H9 (cell line): ENCODE measurements around the gene GCA. TPM values are rescaled to one million over a fixed set of nuclear protein-coding genes. Genes with fewer than 3 reads are reported as not detected.

ENCODE experiments used
- DNase-seq: peaks from one replicate; pipeline ENCODE4 v3.0.0-alpha.2; 2017
- H2AFZ ChIP-seq: one replicate; pipeline ENCODE4 v1.6.1; 2013; ENCODE audit warnings: mild to moderate bottlenecking, low read length, control low read depth, moderate library complexity
- H2AK5ac ChIP-seq: 2 replicates; pipeline ENCODE4 v1.6.1; 2013; ENCODE audit warnings: low read length, control low read depth, mixed read lengths; ENCODE audit not compliant: insufficient read length
- H2BK120ac ChIP-seq: one replicate; pipeline ENCODE4 v1.6.1; 2013; ENCODE audit warnings: low read depth, mild to moderate bottlenecking, low read length, control low read depth, inconsistent platforms; ENCODE audit not compliant: poor library complexity, severe bottlenecking
- H2BK12ac ChIP-seq: 2 replicates; pipeline ENCODE4 v1.6.1; 2013; ENCODE audit warnings: low read length, control low read depth, mixed read lengths, low read depth; ENCODE audit not compliant: insufficient read length
- H2BK15ac ChIP-seq: 2 replicates; pipeline ENCODE4 v1.6.1; 2013; ENCODE audit warnings: low read depth, low read length, control low read depth
- H2BK20ac ChIP-seq: one replicate; pipeline ENCODE4 v1.6.1; 2013; ENCODE audit warnings: low read depth, mild to moderate bottlenecking, low read length, control low read depth, inconsistent platforms; ENCODE audit not compliant: poor library complexity, severe bottlenecking
- H2BK5ac ChIP-seq: 2 replicates; pipeline ENCODE4 v1.6.1; 2013; ENCODE audit warnings: low read length, control low read depth, mixed read lengths; ENCODE audit not compliant: insufficient read length
- H3K14ac ChIP-seq: 2 replicates; pipeline ENCODE4 v1.6.1; 2013; ENCODE audit warnings: low read length, control low read depth; ENCODE audit not compliant: insufficient read depth
- H3K18ac ChIP-seq: 2 replicates; pipeline ENCODE4 v1.6.1; 2013; ENCODE audit warnings: low read depth, mild to moderate bottlenecking, mixed read lengths, low read length, control low read depth; ENCODE audit not compliant: insufficient read length
- H3K23ac ChIP-seq: 2 replicates; pipeline ENCODE4 v1.6.1; 2013; ENCODE audit warnings: low read length, control low read depth, mixed read lengths, low read depth; ENCODE audit not compliant: insufficient read length
- H3K23me2 ChIP-seq: 2 replicates; pipeline ENCODE4 v1.6.1; 2013; ENCODE audit warnings: low read depth, mild to moderate bottlenecking, mixed read lengths, low read length, control low read depth; ENCODE audit not compliant: insufficient read length, poor library complexity, severe bottlenecking
- H3K27ac ChIP-seq: 2 replicates; pipeline ENCODE4 v1.5.1; 2013; ENCODE audit warnings: low read length, control low read depth, mixed read lengths, low read depth; ENCODE audit not compliant: insufficient read length
- H3K27me3 ChIP-seq: 2 replicates; pipeline ENCODE4 v1.6.1; 2013; ENCODE audit warnings: low read length, control low read depth, inconsistent platforms; ENCODE audit not compliant: insufficient read depth
- H3K4ac ChIP-seq: 2 replicates; pipeline ENCODE4 v1.6.1; 2013; ENCODE audit warnings: low read depth, mild to moderate bottlenecking, control low read depth, inconsistent platforms, low read length, moderate library complexity
- H3K4me1 ChIP-seq: 2 replicates; pipeline ENCODE4 v1.6.1; 2013; ENCODE audit warnings: low read length, control low read depth, inconsistent platforms; ENCODE audit not compliant: insufficient read depth
- H3K4me2 ChIP-seq: 2 replicates; pipeline ENCODE4 v1.6.1; 2013; ENCODE audit warnings: low read length, control low read depth, mixed read lengths; ENCODE audit not compliant: insufficient read length, insufficient read depth
- H3K56ac ChIP-seq: 2 replicates; pipeline ENCODE4 v1.6.1; 2013; ENCODE audit warnings: low read depth, mild to moderate bottlenecking, mixed read lengths, low read length, control low read depth; ENCODE audit not compliant: insufficient read length
- H3K79me1 ChIP-seq: 2 replicates; pipeline ENCODE4 v1.6.1; 2013; ENCODE audit warnings: low read depth, mild to moderate bottlenecking, moderate library complexity, low read length, control low read depth, inconsistent platforms; ENCODE audit not compliant: insufficient read depth, poor library complexity, severe bottlenecking
- H3K79me2 ChIP-seq: 2 replicates; pipeline ENCODE4 v1.6.1; 2013; ENCODE audit warnings: low read length, control low read depth, inconsistent platforms; ENCODE audit not compliant: insufficient read depth
- H3K9ac ChIP-seq: 2 replicates; pipeline ENCODE4 v1.6.1; 2013; ENCODE audit warnings: low read length, control low read depth, mixed read lengths; ENCODE audit not compliant: insufficient read length; ENCODE audit errors: extremely low read depth
- H3K9me3 ChIP-seq: one replicate; pipeline ENCODE4 v1.6.1; 2013; ENCODE audit warnings: low read depth, low read length, inconsistent platforms; ENCODE audit not compliant: control insufficient read depth
- H3T11ph ChIP-seq: one replicate; pipeline ENCODE4 v1.6.1; 2013; ENCODE audit warnings: mild to moderate bottlenecking, low read length, control low read depth, inconsistent platforms
- H4K20me1 ChIP-seq: one replicate; pipeline ENCODE4 v1.6.1; 2013; ENCODE audit not compliant: control insufficient read depth, insufficient read length, insufficient read depth
- H4K5ac ChIP-seq: 2 replicates; pipeline ENCODE4 v1.6.1; 2013; ENCODE audit warnings: low read depth, mild to moderate bottlenecking, mixed read lengths, low read length, control low read depth; ENCODE audit not compliant: insufficient read length
- H4K8ac ChIP-seq: replicated peaks from 2 replicates; pipeline ENCODE4 v1.6.1; 2013; ENCODE audit warnings: low read length, control low read depth, mixed read lengths, low read depth; ENCODE audit not compliant: insufficient read length
- H4K91ac ChIP-seq: 2 replicates; pipeline ENCODE4 v1.6.1; 2013; ENCODE audit warnings: low read depth, mild to moderate bottlenecking, moderate library complexity, mixed read lengths, low read length, control low read depth; ENCODE audit not compliant: insufficient read length
- H3K27ac Mint-ChIP-seq, 3 experiments: 2 replicates in 2 of 3; 3 replicates in 1 of 3; pipeline ENCODE4 v1.8.0; 2020 to 2021; ENCODE audit warnings: mixed read lengths in 3 of 3, mild to moderate bottlenecking in 1 of 3, moderate library complexity in 1 of 3
- H3K27me3 Mint-ChIP-seq: 2 replicates; pipeline ENCODE4 v1.8.0; 2021; ENCODE audit warnings: low read depth, mild to moderate bottlenecking, moderate library complexity, mixed read lengths
- H3K36me3 Mint-ChIP-seq, 3 experiments: 2 replicates in 2 of 3; 3 replicates in 1 of 3; pipeline ENCODE4 v1.8.0; 2020 to 2021; ENCODE audit warnings: low read depth in 3 of 3, mixed read lengths in 3 of 3; ENCODE audit not compliant: insufficient read depth in 1 of 3
- H3K4me1 Mint-ChIP-seq, 2 experiments: 2 replicates each; pipeline ENCODE4 v1.8.0; 2020; ENCODE audit warnings: mixed read lengths in 2 of 2
- H3K4me3 Mint-ChIP-seq, 2 experiments: 2 replicates in 1 of 2; 3 replicates in 1 of 2; pipeline ENCODE4 v1.8.0; 2020 to 2021; ENCODE audit warnings: mild to moderate bottlenecking in 2 of 2, mixed read lengths in 2 of 2, moderate library complexity in 1 of 2
- H3K9me3 Mint-ChIP-seq, 2 experiments: 2 replicates in 1 of 2; 3 replicates in 1 of 2; pipeline ENCODE4 v1.8.0; 2020; ENCODE audit warnings: mild to moderate bottlenecking in 2 of 2, mixed read lengths in 2 of 2, moderate library complexity in 1 of 2
- WGBS: extraction: QIAGEN DNeasy Blood & Tissue Kit; methylation state at CpG from one replicate; pipeline ENCODE4 v1.1.7; 2013; ENCODE audit warnings: missing lambda C conversion rate, low lambda C conversion rate, mixed read lengths; ENCODE audit not compliant: insufficient read length; ENCODE audit errors: extremely low coverage; 5-methylcytosine and 5-hydroxymethylcytosine counted together
- total RNA-seq: library from RNA; stranded (reverse); gene quantifications from 2 replicates; pipeline ENCODE4 v1.2.1, GENCODE V29; 2021
- TF ChIP-seq, protein P1 (sequence below): fragments of 200-600 bp; sonication (generic); conservative IDR thresholded peaks from 3 replicates; pipeline ENCODE4 v1.8.0; 2021; ENCODE audit warnings: antibody characterized with exemption, mild to moderate bottlenecking

Gene GCA
- total RNA-seq, 1 experiment from 2014 or later: 31.0 TPM

DNA sequence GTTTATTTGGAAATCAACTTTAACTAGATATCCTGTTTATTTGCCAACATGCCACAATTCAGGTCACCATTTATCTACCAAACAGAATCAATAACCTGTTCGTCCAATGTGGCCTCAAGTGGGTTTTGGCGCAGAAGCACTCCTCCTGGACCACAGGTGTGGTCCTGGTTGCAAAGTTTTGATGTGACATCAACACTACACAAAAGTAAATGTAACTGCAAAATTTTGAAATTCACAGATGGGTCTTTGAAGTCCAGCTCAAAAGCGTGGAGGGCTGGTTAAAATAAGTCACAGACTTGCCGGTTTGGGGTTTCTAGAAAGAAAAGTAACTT is 474 bp upstream of the GCA start:
- Histone ChIP-seq H3K23me2 (peaks cover 3% of the 10 kb centered on the region), H3K79me2 (no peaks in the 10 kb centered on the region; the same call in 1 of the 2 replicates), H3K14ac (no peak overlapping the region), H4K20me1 (no peaks in the 10 kb centered on the region), H4K5ac (no peak overlapping the region), H3K4me2 (peak overlapping the region; percentile 37), H3T11ph (no peak overlapping the region), H4K91ac (no peak overlapping the region), H3K27me3 (no peaks in the 10 kb centered on the region), H3K27ac (no peak overlapping the region), H3K9ac (no peak overlapping the region), H2BK5ac (no peak overlapping the region), H3K23ac (no peak overlapping the region), H3K9me3 (no peaks in the 10 kb centered on the region), H3K4me1 (no peaks in the 10 kb centered on the region), H2AFZ (peak overlapping the region; percentile 90), H3K18ac (no peak overlapping the region), H3K4ac (no peak overlapping the region), H2BK120ac (no peak overlapping the region), H2BK20ac (no peak overlapping the region), H3K79me1 (no peaks in the 10 kb centered on the region), H3K56ac (no peak overlapping the region), H2BK15ac (no peak overlapping the region), H2AK5ac (no peak overlapping the region), H2BK12ac (no peak overlapping the region), H4K8ac (no peak overlapping the region)
- TF ChIP-seq, protein P1, sequence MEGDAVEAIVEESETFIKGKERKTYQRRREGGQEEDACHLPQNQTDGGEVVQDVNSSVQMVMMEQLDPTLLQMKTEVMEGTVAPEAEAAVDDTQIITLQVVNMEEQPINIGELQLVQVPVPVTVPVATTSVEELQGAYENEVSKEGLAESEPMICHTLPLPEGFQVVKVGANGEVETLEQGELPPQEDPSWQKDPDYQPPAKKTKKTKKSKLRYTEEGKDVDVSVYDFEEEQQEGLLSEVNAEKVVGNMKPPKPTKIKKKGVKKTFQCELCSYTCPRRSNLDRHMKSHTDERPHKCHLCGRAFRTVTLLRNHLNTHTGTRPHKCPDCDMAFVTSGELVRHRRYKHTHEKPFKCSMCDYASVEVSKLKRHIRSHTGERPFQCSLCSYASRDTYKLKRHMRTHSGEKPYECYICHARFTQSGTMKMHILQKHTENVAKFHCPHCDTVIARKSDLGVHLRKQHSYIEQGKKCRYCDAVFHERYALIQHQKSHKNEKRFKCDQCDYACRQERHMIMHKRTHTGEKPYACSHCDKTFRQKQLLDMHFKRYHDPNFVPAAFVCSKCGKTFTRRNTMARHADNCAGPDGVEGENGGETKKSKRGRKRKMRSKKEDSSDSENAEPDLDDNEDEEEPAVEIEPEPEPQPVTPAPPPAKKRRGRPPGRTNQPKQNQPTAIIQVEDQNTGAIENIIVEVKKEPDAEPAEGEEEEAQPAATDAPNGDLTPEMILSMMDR: no peak
- no peaks in the 10 kb centered on the region for H3K36me3 Mint-ChIP-seq
- no peak for DNase-seq
- H3K4me3 Mint-ChIP-seq: peak overlapping the region; percentile 91 to 98
- peaks cover 10 to 13% of the 10 kb centered on the region in 2 experiments for H3K4me1 Mint-ChIP-seq
- WGBS: no CpG with 5 or more reads among the region's 4 CpGs
- H3K9me3 Mint-ChIP-seq: no peaks in the 10 kb centered on the region
- H3K27ac Mint-ChIP-seq: peak overlapping the region in 1 of 3 experiments; percentile 19; a peak in 1 of 7 replicates
- peaks cover 12% of the 10 kb centered on the region for H3K27me3 Mint-ChIP-seq
